ELF-1 (cell line): ENCODE data around the gene NSUN4.
"Not testable (repeated sequence)": the region's sequence is repeated elsewhere in the genome, so short reads cannot be mapped to it uniquely, and the experiment has no call there.

Experiments
- DNase-seq: peaks from one replicate; pipeline ENCODE4 v3.0.0-alpha.2; 2016; ENCODE audit warnings: low read depth, low spot score

NSUN4 gene

GRCh38 chr1:46325285-46326076 lies 15.1 kb upstream of the NSUN4 start:
- DNase-seq, result not testable (repeated sequence)

DNA sequence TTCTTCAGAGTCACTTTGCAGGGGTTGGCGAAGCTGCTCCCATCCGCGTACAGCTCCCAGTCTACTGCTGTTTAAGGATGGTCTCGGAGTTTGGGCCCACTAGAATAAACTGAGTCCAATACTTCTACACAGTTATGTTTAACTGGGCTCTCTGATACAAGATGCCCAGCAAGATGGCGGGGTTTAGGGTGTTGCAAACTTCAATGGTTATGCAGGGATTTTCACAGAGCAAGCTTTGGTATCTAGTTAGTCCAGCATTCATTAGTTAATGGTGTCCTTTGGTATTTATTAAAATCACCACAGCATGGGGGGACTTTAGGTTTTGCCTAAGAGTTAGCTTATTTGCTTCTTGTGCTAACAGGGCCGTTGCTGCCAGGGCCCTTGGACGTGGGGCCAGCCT lies 12.4 kb upstream of the NSUN4 start:
- not testable (repeated sequence) for DNase-seq

GRCh38 chr1:46329807-46330206 lies 10.8 kb upstream of the NSUN4 start:
- peak; percentile 51 for DNase-seq

- not testable (repeated sequence) for DNase-seq
These were observed 10.2 kb upstream of the NSUN4 start for GRCh38 chr1:46330381-46330780.

- DNase-seq, result peak; percentile 78
These were observed 8.6 kb upstream of the NSUN4 start for GRCh38 chr1:46331786-46332540.

DNA sequence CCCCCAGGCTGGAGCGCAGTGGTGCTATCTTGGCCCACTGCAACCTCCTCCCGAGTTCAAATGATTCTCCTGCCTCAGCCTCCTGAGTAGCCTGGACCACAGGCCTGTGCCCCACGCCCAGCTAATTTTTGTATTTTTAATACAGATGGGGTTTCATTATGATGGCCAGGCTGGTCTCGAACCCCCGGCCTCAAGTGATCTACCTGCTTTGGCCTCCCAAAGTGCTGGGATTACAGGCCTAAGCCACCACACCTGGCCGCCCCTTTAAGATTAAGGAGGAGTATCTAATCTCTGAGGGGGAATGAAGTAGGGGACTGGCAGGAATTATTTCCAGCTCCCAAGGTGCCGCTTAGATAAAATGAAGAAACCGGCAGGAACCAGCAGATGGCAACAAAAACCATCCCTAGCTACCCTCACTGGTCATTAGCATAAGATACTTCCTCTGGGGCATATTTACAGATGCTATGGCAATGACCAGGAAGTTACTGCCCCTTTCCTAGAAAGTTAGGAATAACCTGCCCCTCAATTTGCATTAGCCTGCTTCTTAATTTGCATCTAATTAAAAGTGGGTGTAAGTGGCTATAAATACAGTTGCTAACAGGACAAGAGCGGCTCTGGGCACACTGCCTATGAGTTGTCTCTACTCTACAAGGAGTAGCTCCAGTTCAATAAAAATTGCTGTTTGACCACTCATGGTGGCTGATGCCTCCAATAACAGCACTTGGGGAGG lies 7.1 kb upstream of the NSUN4 start:
- peak; percentile 79 for DNase-seq

- DNase-seq, result no peak
These were observed 6.6 kb upstream of the NSUN4 start for GRCh38 chr1:46334030-46334384.

DNA sequence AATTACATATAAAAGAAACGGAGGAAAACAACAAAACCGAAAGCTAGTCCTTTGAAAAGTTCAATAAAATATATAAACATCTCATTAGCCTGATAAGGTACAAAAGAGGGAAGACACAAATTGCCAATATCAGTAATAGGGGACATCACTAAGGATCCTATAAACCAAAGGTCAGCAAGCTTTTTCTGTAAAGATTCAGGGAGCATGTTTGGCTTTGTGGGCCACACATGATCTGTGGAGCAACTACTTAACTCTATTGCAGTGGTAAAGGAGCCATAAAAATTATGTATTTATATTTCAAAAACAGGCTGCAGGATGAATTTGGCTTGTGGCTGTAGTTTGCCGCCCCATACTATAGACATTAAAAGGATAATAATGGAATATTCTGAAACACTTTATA lies 5.5 kb upstream of the NSUN4 start:
- no peak for DNase-seq

DNA sequence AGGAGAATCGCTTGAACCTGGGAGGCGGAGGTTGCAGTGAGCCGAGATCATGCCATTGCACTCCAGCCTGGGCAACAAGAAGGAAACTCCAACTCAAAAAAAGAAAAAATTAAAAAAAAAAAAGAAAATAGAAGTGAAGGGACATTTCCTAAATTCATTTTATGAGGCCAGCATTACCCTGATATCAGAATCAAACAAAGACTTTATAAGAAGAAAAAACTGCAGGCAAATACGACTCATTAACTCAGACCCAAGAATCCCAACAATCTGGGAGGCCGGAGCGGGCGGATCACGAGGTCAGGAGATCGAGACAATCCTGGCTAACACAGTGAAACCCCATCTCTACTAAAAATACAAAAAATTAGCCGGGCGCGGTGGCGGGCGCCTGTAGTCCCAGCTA lies 3.2 kb upstream of the NSUN4 start:
- DNase-seq, result not testable (repeated sequence)

GRCh38 chr1:46341222-46342083 lies 846 bp downstream of the NSUN4 start:
- DNase-seq, result peak; percentile 35

GRCh38 chr1:46342084-46342656 lies 1.6 kb downstream of the NSUN4 start:
- DNase-seq, result peak; percentile 51

DNA sequence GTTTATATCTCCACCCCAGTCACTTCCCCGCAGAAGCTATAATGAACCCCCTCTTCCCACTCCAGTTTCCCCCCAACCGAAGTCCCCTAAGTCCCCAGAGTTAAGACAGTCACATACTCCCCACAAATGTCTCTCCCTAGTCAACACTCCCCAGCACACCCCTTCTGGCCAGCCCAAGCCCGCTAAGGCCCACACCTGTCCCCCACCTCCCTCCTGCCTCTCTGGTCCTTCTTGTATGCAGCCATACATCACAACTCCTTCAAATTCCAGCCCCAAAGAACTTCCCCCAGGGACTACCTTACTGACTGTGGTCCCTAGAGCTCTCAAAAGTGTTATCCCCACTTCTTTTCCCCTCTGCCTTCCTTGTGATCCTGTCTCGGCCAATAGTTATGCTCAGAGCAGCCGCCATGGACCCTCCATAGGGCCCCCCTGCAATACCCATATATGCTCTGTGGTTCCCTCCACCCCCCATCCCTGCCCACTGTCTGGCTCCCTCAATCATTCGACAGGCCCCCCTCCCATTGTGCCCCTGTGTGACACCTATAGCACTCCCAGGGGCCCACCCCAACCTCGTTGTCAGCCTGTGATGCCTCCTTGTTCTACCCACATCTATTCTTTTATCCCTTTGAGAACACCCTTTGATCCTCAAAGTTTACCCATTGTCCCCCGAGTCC lies 2.2 kb downstream of the NSUN4 start:
- DNase-seq, result no peak

DNA sequence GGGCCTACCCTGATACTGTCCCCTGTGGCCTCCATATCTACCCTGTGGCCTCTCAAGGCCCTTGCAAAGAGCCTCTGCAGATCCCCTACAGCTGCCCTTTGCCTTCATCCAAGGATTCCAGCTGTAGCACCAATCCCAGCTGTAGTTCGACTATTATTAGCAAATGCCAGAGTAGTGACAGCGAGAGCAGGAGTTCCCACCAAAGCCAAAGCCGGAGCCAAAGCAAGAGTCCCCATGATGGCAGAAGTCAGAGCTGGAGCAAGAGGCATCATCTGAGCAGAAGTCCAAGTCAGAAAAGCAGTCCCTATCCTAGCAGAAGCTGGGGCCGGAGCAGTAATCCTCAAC lies 2.7 kb downstream of the NSUN4 start:
- DNase-seq, result no peak

GRCh38 chr1:46343705-46344104 lies 3.1 kb downstream of the NSUN4 start:
- DNase-seq, result no peak

GRCh38 chr1:46344481-46344880 lies 3.9 kb downstream of the NSUN4 start:
- DNase-seq, result no peak

DNA sequence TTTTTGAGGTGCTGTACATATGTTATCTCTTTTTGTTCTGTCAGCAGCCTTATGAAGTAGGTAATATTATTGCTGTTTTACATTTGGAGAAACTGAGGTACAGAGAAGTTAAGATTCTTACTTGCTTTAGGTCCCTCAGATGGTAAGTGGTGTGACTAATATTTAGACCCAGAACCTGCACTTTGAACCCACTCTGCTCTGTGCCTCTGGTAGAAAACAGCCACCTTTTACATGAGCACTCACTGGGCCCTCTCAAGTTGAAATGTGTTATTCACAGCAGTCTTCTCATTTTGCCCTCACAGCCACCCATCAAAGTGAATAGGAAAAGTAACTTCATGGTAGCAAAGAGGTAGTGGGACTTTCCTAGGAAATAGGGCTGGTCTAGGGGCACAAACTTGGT lies 4.7 kb downstream of the NSUN4 start:
- DNase-seq, result no peak

DNA sequence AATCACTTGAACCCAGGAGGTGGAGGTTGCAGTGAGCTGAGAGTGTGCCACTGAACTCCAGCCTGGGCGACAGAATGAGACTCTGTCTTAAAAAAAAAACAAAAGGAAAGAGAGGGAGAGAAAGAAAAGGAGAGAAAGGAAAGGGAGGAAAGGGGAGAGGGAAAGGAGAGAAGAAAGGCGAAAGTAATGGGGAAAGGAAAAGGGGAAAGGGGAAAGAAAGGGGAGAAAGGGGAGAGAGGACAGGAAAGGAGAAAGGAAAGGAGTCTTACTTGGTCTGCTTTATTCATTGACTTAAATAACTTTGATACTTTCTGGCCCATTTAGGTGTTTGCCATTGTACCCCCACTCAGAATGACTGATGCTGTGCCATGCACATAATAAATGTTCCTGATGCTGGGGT lies 11.8 kb downstream of the NSUN4 start:
- no peak for DNase-seq

DNA sequence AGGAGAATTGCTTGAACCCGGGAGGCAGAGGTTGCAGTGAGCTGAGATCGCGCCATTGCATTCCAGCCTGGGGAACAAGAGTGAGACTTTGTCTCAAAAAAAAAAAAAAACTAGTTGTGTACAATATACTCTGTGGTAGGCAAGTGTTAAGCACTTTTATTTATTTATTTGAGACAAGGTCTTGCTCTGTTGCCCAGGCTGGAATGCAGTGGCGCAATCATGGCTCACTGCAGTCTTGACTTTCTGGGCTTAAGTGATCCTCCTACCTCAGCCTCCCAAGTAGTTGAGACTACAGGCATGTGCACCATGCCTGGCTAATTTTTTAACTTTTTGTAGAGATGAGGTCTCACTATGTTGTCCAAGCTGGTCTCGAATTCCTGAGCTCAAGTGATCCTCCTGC lies 15.3 kb downstream of the NSUN4 start:
- DNase-seq, result not testable (repeated sequence)

DNA sequence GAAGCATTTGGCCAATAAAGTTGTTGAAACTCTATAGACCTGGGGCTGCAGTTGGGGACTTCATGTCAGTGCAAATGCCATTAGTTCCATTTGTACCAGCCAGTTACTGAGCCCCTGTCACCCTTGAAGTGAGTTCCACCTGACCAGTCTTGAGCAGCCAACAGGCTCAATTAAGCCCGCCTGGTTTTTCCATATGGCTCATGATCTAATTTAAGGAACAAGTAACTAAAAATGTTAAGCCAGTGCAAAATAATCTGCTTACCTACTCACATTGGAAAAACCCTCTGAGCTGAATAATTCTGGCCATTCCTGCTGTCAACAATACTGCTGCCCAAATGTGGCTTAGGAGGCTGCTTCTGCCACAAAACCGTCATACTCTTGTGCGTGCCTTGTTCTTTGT lies 21.6 kb downstream of the NSUN4 start:
- DNase-seq, result no peak

DNA sequence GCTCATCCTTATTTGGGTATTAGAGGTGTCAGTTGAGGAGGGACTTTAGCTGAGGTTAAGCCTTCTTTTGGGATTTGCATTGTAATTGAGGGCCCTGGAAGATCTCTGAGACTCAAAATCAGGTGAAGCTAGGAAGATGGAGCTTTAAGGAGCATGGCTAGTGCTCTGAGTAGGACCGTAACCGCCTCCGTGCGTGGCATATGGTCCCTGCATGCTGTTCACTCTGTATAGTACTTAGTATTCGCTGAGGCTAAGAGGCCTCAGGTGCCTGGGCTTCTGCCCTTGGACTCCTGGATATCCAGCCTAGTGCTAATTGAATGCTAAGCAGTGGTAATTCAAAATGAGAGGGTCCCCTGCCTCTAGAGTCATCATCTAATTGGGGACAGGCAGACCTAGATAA lies 22.5 kb downstream of the NSUN4 start:
- no peak for DNase-seq

DNA sequence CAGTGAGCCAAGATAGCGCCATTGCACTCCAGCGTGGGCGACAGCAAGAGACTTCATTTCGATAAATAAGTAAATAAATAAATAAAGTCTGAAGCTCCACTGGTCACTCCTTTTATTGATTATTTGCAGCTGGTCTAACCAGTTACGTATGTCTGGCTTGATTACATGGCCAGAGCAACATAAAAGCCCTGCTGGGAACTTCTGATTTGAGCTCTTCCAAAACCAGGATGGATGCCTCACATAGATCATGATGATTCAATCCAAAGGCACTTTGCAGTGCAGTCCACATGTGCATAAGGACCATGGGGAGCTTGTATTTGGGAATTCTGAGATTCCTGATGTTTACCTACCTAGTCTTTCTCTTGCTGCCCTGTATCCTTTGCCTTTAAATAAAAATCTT lies 24.0 kb downstream of the NSUN4 start:
- no peak for DNase-seq
